H9 (cell line): ENCODE data around the gene ATP5PB. TPM values are rescaled to one million over a fixed set of nuclear protein-coding genes. Genes with fewer than 3 reads are reported as not detected.

Source experiments
- DNase-seq: peaks from one replicate; pipeline ENCODE4 v3.0.0-alpha.2; 2017
- H2AFZ ChIP-seq: one replicate; pipeline ENCODE4 v1.6.1; 2013; ENCODE audit warnings: mild to moderate bottlenecking, low read length, control low read depth, moderate library complexity
- H2AK5ac ChIP-seq: 2 replicates; pipeline ENCODE4 v1.6.1; 2013; ENCODE audit warnings: low read length, control low read depth, mixed read lengths; ENCODE audit not compliant: insufficient read length
- H2BK120ac ChIP-seq: one replicate; pipeline ENCODE4 v1.6.1; 2013; ENCODE audit warnings: low read depth, mild to moderate bottlenecking, low read length, control low read depth, inconsistent platforms; ENCODE audit not compliant: poor library complexity, severe bottlenecking
- H2BK12ac ChIP-seq: 2 replicates; pipeline ENCODE4 v1.6.1; 2013; ENCODE audit warnings: low read length, control low read depth, mixed read lengths, low read depth; ENCODE audit not compliant: insufficient read length
- H2BK15ac ChIP-seq: 2 replicates; pipeline ENCODE4 v1.6.1; 2013; ENCODE audit warnings: low read depth, low read length, control low read depth
- H2BK20ac ChIP-seq: one replicate; pipeline ENCODE4 v1.6.1; 2013; ENCODE audit warnings: low read depth, mild to moderate bottlenecking, low read length, control low read depth, inconsistent platforms; ENCODE audit not compliant: poor library complexity, severe bottlenecking
- H2BK5ac ChIP-seq: 2 replicates; pipeline ENCODE4 v1.6.1; 2013; ENCODE audit warnings: low read length, control low read depth, mixed read lengths; ENCODE audit not compliant: insufficient read length
- H3K14ac ChIP-seq: 2 replicates; pipeline ENCODE4 v1.6.1; 2013; ENCODE audit warnings: low read length, control low read depth; ENCODE audit not compliant: insufficient read depth
- H3K18ac ChIP-seq: 2 replicates; pipeline ENCODE4 v1.6.1; 2013; ENCODE audit warnings: low read depth, mild to moderate bottlenecking, mixed read lengths, low read length, control low read depth; ENCODE audit not compliant: insufficient read length
- H3K23ac ChIP-seq: 2 replicates; pipeline ENCODE4 v1.6.1; 2013; ENCODE audit warnings: low read length, control low read depth, mixed read lengths, low read depth; ENCODE audit not compliant: insufficient read length
- H3K23me2 ChIP-seq: 2 replicates; pipeline ENCODE4 v1.6.1; 2013; ENCODE audit warnings: low read depth, mild to moderate bottlenecking, mixed read lengths, low read length, control low read depth; ENCODE audit not compliant: insufficient read length, poor library complexity, severe bottlenecking
- H3K27ac ChIP-seq: 2 replicates; pipeline ENCODE4 v1.5.1; 2013; ENCODE audit warnings: low read length, control low read depth, mixed read lengths, low read depth; ENCODE audit not compliant: insufficient read length
- H3K27me3 ChIP-seq: 2 replicates; pipeline ENCODE4 v1.6.1; 2013; ENCODE audit warnings: low read length, control low read depth, inconsistent platforms; ENCODE audit not compliant: insufficient read depth
- H3K4ac ChIP-seq: 2 replicates; pipeline ENCODE4 v1.6.1; 2013; ENCODE audit warnings: low read depth, mild to moderate bottlenecking, control low read depth, inconsistent platforms, low read length, moderate library complexity
- H3K4me1 ChIP-seq: 2 replicates; pipeline ENCODE4 v1.6.1; 2013; ENCODE audit warnings: low read length, control low read depth, inconsistent platforms; ENCODE audit not compliant: insufficient read depth
- H3K4me2 ChIP-seq: 2 replicates; pipeline ENCODE4 v1.6.1; 2013; ENCODE audit warnings: low read length, control low read depth, mixed read lengths; ENCODE audit not compliant: insufficient read length, insufficient read depth
- H3K56ac ChIP-seq: 2 replicates; pipeline ENCODE4 v1.6.1; 2013; ENCODE audit warnings: low read depth, mild to moderate bottlenecking, mixed read lengths, low read length, control low read depth; ENCODE audit not compliant: insufficient read length
- H3K79me1 ChIP-seq: 2 replicates; pipeline ENCODE4 v1.6.1; 2013; ENCODE audit warnings: low read depth, mild to moderate bottlenecking, moderate library complexity, low read length, control low read depth, inconsistent platforms; ENCODE audit not compliant: insufficient read depth, poor library complexity, severe bottlenecking
- H3K79me2 ChIP-seq: 2 replicates; pipeline ENCODE4 v1.6.1; 2013; ENCODE audit warnings: low read length, control low read depth, inconsistent platforms; ENCODE audit not compliant: insufficient read depth
- H3K9ac ChIP-seq: 2 replicates; pipeline ENCODE4 v1.6.1; 2013; ENCODE audit warnings: low read length, control low read depth, mixed read lengths; ENCODE audit not compliant: insufficient read length; ENCODE audit errors: extremely low read depth
- H3K9me3 ChIP-seq: one replicate; pipeline ENCODE4 v1.6.1; 2013; ENCODE audit warnings: low read depth, low read length, inconsistent platforms; ENCODE audit not compliant: control insufficient read depth
- H3T11ph ChIP-seq: one replicate; pipeline ENCODE4 v1.6.1; 2013; ENCODE audit warnings: mild to moderate bottlenecking, low read length, control low read depth, inconsistent platforms
- H4K20me1 ChIP-seq: one replicate; pipeline ENCODE4 v1.6.1; 2013; ENCODE audit not compliant: control insufficient read depth, insufficient read length, insufficient read depth
- H4K5ac ChIP-seq: 2 replicates; pipeline ENCODE4 v1.6.1; 2013; ENCODE audit warnings: low read depth, mild to moderate bottlenecking, mixed read lengths, low read length, control low read depth; ENCODE audit not compliant: insufficient read length
- H4K8ac ChIP-seq: replicated peaks from 2 replicates; pipeline ENCODE4 v1.6.1; 2013; ENCODE audit warnings: low read length, control low read depth, mixed read lengths, low read depth; ENCODE audit not compliant: insufficient read length
- H4K91ac ChIP-seq: 2 replicates; pipeline ENCODE4 v1.6.1; 2013; ENCODE audit warnings: low read depth, mild to moderate bottlenecking, moderate library complexity, mixed read lengths, low read length, control low read depth; ENCODE audit not compliant: insufficient read length
- H3K27ac Mint-ChIP-seq, 3 experiments: 2 replicates in 2 of 3; 3 replicates in 1 of 3; pipeline ENCODE4 v1.8.0; 2020 to 2021; ENCODE audit warnings: mixed read lengths in 3 of 3, mild to moderate bottlenecking in 1 of 3, moderate library complexity in 1 of 3
- H3K27me3 Mint-ChIP-seq: 2 replicates; pipeline ENCODE4 v1.8.0; 2021; ENCODE audit warnings: low read depth, mild to moderate bottlenecking, moderate library complexity, mixed read lengths
- H3K36me3 Mint-ChIP-seq, 3 experiments: 2 replicates in 2 of 3; 3 replicates in 1 of 3; pipeline ENCODE4 v1.8.0; 2020 to 2021; ENCODE audit warnings: low read depth in 3 of 3, mixed read lengths in 3 of 3; ENCODE audit not compliant: insufficient read depth in 1 of 3
- H3K4me1 Mint-ChIP-seq, 2 experiments: 2 replicates each; pipeline ENCODE4 v1.8.0; 2020; ENCODE audit warnings: mixed read lengths in 2 of 2
- H3K4me3 Mint-ChIP-seq, 2 experiments: 2 replicates in 1 of 2; 3 replicates in 1 of 2; pipeline ENCODE4 v1.8.0; 2020 to 2021; ENCODE audit warnings: mild to moderate bottlenecking in 2 of 2, mixed read lengths in 2 of 2, moderate library complexity in 1 of 2
- H3K9me3 Mint-ChIP-seq, 2 experiments: 2 replicates in 1 of 2; 3 replicates in 1 of 2; pipeline ENCODE4 v1.8.0; 2020; ENCODE audit warnings: mild to moderate bottlenecking in 2 of 2, mixed read lengths in 2 of 2, moderate library complexity in 1 of 2
- CTCF ChIP-seq: fragments of 200-600 bp; sonication (generic); conservative IDR thresholded peaks from 3 replicates; pipeline ENCODE4 v1.8.0; 2021; ENCODE audit warnings: antibody characterized with exemption, mild to moderate bottlenecking
- WGBS: extraction: QIAGEN DNeasy Blood & Tissue Kit; methylation state at CpG from one replicate; pipeline ENCODE4 v1.1.7; 2013; ENCODE audit warnings: missing lambda C conversion rate, low lambda C conversion rate, mixed read lengths; ENCODE audit not compliant: insufficient read length; ENCODE audit errors: extremely low coverage; 5-methylcytosine and 5-hydroxymethylcytosine counted together
- total RNA-seq: library from RNA; stranded (reverse); gene quantifications from 2 replicates; pipeline ENCODE4 v1.2.1, GENCODE V29; 2021

The ATP5PB gene
- total RNA-seq, 1 experiment from 2014 or later: 250 TPM

- Histone ChIP-seq H3K27me3 (no peaks in the 10 kb centered on the region), H3K23me2 (no peaks in the 10 kb centered on the region), H3K23ac (no peak overlapping the region), H4K5ac (no peak overlapping the region), H3K79me1 (no peaks in the 10 kb centered on the region), H2BK120ac (no peak overlapping the region), H3K56ac (no peak overlapping the region), H3K9ac (no peak overlapping the region), H3K14ac (no peak overlapping the region), H4K91ac (no peak overlapping the region), H2BK5ac (no peak overlapping the region), H3K79me2 (no peaks in the 10 kb centered on the region), H3K18ac (no peak overlapping the region), H2BK12ac (no peak overlapping the region), H3K9me3 (no peaks in the 10 kb centered on the region), H4K8ac (no peak overlapping the region), H3T11ph (no peak overlapping the region), H3K27ac (no peak overlapping the region), H2AFZ (no peak overlapping the region), H3K4me2 (no peak overlapping the region), H3K4me1 (no peaks in the 10 kb centered on the region), H4K20me1 (no peaks in the 10 kb centered on the region), H2AK5ac (no peak overlapping the region), H3K4ac (no peak overlapping the region), H2BK15ac (no peak overlapping the region), H2BK20ac (no peak overlapping the region)
- Mint-ChIP-seq H3K36me3 (no peaks in the 10 kb centered on the region), H3K4me1 (peaks cover 5 to 7% of the 10 kb centered on the region in 2 experiments; a peak in 3 of 4 replicates), H3K4me3 (no peak overlapping the region), H3K27ac (no peak overlapping the region), H3K9me3 (peaks cover 2 to 9% of the 10 kb centered on the region in 2 experiments; a peak in 2 of 5 replicates), H3K27me3 (peaks cover 2% of the 10 kb centered on the region)
- DNase-seq: no peak
- WGBS: no CpG with 5 or more reads among the region's 9 CpGs
- peak; percentile 83 for TF ChIP-seq CTCF
These were observed 49.3 kb upstream of the ATP5PB start for GRCh38 chr1:111399792-111400610.
